Measurements from ENCODE around the gene ITFG1.
"Not testable (repeated sequence)": the region's sequence is repeated elsewhere in the genome, so short reads cannot be mapped to it uniquely, and the experiment has no call there.

The ITFG1 gene

GRCh38 chr16:47236716-47237115, 224.1 kb downstream of the ITFG1 start:
- no peak for DNase-seq (ENCODE audit: low spot score)

GRCh38 chr16:47230296-47230695, 230.6 kb downstream of the ITFG1 start:
- no peak for DNase-seq (ENCODE audit: low spot score)

- DNase-seq (ENCODE audit: low spot score) = no peak
Observed at GRCh38 chr16:47229053-47230050, 231.5 kb downstream of the ITFG1 start.

- no peak for DNase-seq (ENCODE audit: low spot score)
Observed at GRCh38 chr16:47228241-47228640, 232.6 kb downstream of the ITFG1 start.

- DNase-seq (ENCODE audit: low spot score) = no peak
Observed at GRCh38 chr16:47213761-47214440, 247.0 kb downstream of the ITFG1 start.

- DNase-seq (ENCODE audit: low spot score) = no peak
Observed at GRCh38 chr16:47211218-47211617, 249.6 kb downstream of the ITFG1 start.

- DNase-seq (ENCODE audit: low spot score) = peak; percentile 64
Observed at GRCh38 chr16:47204736-47205504, 255.9 kb downstream of the ITFG1 start.

- DNase-seq (ENCODE audit: low spot score) = not testable (repeated sequence)
Observed at GRCh38 chr16:47203433-47203832, 257.4 kb downstream of the ITFG1 start.

- no peak for DNase-seq (ENCODE audit: low spot score)
Observed at GRCh38 chr16:47198180-47198575, 262.7 kb downstream of the ITFG1 start.

- DNase-seq (ENCODE audit: low spot score) = no peak
Observed at GRCh38 chr16:47197536-47198179, 263.2 kb downstream of the ITFG1 start.

GRCh38 chr16:47196457-47196856, 264.4 kb downstream of the ITFG1 start:
- no peak for DNase-seq (ENCODE audit: low spot score)

- no peak for DNase-seq (ENCODE audit: low spot score)
Observed at GRCh38 chr16:47182318-47182717, 278.5 kb downstream of the ITFG1 start.

- not testable (repeated sequence) for DNase-seq (ENCODE audit: low spot score)
Observed at GRCh38 chr16:47181066-47181465, 279.8 kb downstream of the ITFG1 start.

GRCh38 chr16:47180073-47180472, 280.8 kb downstream of the ITFG1 start:
- no peak for DNase-seq (ENCODE audit: low spot score)

- DNase-seq (ENCODE audit: low spot score) = no peak
Observed at GRCh38 chr16:47175152-47175551, 285.7 kb downstream of the ITFG1 start.

GRCh38 chr16:47162670-47163420, 298.0 kb downstream of the ITFG1 start:
- DNase-seq (ENCODE audit: low spot score) = no peak

GRCh38 chr16:47161464-47161863, 299.4 kb downstream of the ITFG1 start:
- DNase-seq (ENCODE audit: low spot score) = no peak

- DNase-seq (ENCODE audit: low spot score) = no peak
Observed at GRCh38 chr16:47160422-47160821, 300.4 kb downstream of the ITFG1 start.

GRCh38 chr16:47158992-47159391, 301.9 kb downstream of the ITFG1 start:
- DNase-seq (ENCODE audit: low spot score) = no peak

GRCh38 chr16:47156680-47157215, 304.1 kb downstream of the ITFG1 start:
- DNase-seq (ENCODE audit: low spot score) = no peak

GRCh38 chr16:47152501-47152900, 308.4 kb downstream of the ITFG1 start:
- DNase-seq (ENCODE audit: low spot score) = not testable (repeated sequence)
